NCI-H774 (cell line): ENCODE results near the gene SRRM4.

Source experiments
- DNase-seq: peaks from one replicate; lab custom pipeline; 2025; lab: John Stamatoyannopoulos, UW

Gene SRRM4

DNA sequence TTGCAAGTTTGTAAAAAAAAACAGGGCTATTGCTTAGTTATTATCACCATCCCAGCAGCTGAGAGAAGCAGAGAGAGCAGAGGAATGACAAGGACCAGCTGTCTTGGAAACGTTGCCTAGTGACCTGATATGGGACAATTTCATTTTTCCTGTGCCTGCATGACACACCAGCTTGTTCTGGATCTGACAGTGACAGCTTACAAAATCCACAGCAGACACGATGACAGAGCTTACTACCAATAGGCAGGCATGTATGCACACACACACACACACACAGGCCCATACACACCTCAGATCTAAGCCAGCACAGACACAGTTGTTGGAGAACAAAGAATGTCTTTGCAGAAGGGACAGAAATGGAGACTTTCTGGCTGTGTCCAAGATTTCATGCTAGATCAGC, 222.8 kb downstream of the SRRM4 start:
- no peak for DNase-seq

DNA sequence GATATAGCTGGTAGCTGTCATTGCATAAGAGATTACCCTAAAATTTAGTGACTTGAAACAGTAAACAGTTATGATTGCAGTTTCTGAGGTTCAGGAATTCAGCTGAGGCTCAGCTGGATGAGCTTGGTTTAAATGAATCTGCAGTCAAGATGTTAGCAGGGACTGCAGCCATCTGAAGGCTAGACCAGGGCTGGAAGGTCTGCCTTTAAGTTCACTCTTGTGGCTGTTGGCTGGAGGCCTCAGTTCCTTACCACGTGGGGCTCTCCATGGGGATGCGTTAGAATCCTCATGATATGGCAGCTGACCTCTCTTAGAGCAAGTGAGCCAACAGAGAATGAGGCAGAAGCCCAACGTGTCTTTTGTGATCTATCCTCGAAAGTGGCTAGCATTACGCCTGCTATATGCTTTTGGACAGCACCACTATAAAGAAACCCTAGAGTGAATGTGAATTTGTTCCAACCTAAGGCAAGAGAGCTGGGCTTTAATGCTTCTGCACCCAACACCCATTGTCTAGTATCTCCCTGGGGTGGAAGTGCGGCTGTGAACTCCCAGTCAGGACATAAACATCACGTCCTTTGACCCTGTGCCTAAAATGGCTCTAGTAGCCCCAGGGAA, 223.4 kb downstream of the SRRM4 start:
- DNase-seq = no peak

DNA sequence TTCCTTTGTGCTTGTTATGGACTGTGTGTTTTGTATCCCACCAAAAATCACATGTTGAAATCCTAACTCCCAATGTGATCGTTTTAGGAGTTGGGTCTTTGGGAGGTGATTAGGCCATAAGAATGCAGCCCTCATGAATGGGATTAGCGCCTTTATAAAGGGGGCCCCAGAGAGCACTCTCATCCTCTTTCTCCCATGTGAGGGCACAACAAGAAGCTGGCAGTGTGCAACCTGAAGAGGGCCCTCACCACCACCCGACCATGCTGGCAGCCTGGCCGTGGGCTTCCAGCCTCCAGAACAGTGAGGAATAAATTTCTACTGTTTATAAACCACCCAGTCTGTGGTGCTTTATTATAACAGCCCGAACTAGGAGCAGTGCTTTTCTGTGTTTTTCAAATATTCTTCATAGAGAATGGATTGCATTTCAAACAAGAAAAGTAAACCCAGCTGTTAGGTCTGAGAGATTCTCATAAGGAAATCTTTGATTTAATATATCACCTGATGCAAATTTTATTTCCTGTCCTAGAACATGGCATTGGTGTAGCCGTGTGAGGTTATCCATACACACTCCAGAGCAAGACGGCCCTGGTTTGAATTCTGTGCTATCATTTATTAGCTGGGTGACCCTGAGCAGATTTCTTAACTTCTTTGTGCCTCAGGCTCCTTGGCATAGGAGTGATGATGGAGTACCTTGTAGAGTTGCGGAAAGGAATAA, 225.2 kb downstream of the SRRM4 start:
- peak; percentile 14 for DNase-seq

DNA sequence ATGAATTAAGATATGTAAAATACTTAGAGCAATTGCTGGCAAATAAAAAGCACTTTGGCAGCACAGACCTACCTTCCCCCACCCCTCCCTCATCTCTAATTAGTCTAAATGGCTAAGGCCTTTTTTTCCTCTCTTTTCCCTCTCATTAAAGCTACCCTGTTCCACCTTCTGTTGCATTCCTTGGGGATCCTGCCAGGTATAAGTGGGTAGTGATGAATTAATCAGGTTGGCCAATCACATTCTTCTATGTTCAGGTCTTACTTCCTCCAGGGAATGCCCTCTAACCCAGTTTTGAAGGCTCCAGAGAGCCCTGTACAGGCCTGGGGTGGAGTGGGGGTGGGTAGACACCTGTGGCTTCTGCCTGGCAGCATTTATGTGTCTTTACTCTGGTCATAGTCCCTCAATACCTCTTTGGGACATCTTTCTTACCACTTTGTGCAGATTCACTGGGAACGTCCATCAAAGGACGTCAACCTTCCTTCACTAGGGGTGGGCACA, 225.8 kb downstream of the SRRM4 start:
- no peak for DNase-seq

DNA sequence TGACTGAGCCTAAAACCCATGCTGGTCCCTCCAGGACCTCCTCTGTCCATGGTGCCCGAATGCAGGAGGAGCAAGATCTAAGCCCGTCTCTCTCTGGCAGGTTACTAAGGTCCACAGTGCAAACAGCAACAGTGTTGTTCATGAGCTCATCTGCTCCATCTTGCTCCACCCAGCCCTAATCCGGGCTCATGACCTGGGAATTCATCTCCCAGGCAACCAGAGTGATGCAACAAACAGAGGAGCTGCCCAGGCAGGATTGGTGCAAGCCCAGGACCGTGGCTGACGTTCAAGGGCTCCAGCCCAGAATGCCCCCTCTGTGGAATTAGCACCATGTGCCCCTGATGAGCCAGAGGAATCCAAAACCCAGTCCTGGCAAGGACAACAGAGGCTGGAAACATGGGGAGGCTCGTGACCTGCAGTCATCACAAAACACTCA, 227.3 kb downstream of the SRRM4 start:
- peak; percentile 71 for DNase-seq

DNA sequence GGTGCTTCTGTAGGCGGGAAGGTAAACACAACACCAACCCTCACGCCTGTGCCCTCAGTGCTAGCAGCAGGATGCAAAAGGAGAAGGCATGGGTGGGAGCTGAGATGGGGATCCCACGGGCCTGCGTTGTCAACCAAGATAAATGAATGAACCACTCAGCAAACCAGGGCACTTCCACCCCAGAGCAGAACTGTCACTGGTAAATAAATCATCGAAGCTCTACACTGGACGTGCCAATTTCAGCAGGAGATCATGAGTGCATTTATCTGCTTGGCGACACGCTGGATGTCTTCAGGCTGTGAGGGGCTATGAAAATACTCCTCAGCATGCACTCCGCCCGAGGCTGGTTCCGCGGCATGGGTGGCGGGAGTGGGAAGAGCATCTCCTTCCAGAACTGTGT, 230.5 kb downstream of the SRRM4 start:
- DNase-seq = no peak
